ENCODE measurements around the gene GNG2.

Gene GNG2

DNA sequence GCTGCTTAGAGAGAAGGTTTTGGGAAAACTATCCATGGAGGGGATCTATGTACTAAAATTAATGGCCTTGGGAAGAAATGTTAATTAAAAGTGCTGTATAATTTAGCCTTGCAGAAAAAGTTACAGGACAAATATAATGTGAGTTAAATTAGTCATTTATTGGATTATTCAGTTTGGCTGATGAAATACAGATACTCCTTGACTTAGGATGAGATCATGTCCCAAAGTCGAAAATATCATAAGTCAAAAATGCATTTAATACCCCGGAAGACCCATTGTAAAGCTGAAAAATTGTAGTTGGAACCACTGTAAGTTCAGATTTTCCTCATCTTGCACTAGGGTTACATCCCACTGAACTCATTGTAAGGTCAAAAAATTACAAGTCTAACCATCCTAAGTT, 138.7 kb downstream of the GNG2 start:
- DNase-seq: no peak

DNA sequence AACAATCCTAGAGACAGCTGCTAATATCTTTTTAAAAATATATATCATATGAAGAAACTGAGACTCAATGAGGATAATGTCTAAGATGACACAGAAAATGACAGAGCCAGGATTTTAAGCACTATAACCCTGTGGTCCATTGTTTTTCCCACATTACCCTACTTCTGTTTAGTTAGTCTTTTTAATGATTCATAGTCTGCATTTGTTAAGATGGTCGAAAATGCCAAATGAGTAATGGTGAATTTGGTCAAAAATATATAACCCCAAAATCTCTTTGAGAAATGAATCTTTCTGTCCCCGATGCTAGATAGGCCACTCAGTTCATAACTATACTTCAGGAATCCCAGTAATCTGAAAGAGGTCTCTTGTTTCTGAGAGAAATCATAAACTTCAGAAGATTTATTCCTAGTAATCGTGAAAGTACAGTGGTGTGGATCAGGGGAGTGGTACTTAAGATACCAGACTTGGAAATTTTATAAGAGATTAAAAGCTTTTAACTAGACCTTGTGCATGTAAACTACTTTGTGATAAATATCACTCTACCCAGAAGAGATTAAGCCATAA, 139.7 kb downstream of the GNG2 start:
- no peak for DNase-seq

DNA sequence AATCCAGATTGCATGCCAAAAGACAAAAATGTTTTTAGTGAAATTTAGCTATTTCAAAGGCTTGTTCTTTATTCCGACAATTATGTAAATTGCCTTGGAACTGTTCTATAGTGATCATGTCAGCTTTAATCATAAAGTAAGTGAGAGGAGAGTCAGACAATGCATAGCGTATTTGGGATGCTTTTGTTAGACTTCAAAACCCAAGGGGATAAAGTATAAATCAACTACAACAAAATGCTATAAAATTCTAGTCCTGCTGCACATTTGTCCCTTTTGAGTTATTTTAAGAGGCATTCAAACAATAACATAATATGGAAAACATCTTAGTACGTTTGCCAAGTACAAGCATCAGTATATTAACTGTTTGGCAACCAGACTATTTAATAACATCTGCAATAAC, 140.3 kb downstream of the GNG2 start:
- no peak for DNase-seq

DNA sequence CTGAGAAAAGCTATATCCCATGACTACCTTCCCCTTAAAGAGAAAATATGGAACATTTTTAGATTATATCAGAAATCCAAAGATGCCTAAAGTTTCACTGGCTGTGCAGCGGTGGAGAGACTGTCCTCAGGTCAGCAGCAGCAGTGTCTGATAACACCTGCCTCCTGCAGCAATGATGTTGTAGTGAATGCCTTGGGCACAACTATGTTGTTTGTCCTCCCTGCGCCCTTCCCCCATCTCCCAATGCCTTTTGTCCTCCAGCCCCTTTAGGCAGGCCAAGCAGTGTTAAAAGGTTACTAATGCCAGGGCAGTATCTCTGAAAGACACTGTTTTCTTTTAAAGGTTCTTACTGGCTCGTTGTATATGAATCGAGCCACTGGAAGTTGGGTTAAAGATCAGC, 142.1 kb downstream of the GNG2 start:
- DNase-seq: no peak

DNA sequence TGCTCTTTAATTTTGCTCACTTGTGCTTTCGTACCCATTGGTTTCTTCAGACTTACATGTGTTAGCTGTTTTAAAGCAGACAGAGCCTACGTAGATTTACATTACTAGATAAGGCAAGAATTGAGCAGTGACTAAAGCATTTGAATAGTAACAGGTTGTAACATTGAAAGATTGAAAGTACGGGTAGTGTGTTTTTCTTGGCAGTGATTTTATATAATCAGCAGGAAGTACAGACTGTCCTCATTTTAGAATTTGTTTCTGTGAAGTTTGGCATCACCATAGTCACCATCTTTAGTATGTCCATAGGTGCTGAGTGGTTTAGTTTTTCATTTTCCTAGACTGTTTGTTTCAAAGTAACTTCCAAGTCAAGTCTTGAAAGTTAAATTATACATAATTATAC, 142.9 kb downstream of the GNG2 start:
- no peak for DNase-seq

DNA sequence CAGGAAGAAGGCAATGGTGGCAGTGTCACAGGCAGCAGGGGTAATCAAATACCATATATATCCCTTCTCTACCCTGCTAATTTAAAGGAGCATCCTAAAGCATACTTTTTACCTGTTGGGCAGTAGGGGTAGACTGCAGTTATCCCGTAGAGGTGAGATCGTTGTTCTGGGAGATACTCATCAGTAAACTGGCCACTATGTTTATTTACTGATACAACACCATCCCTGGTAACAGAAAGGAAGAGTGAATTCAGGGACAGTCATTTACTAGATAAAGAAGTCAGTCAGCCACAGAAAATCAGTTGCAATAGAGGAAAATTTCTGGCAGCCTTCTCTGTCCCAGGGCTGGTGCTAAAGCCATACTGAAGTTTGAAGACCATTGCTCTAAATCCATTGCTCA, 145.2 kb downstream of the GNG2 start:
- DNase-seq: no peak

DNA sequence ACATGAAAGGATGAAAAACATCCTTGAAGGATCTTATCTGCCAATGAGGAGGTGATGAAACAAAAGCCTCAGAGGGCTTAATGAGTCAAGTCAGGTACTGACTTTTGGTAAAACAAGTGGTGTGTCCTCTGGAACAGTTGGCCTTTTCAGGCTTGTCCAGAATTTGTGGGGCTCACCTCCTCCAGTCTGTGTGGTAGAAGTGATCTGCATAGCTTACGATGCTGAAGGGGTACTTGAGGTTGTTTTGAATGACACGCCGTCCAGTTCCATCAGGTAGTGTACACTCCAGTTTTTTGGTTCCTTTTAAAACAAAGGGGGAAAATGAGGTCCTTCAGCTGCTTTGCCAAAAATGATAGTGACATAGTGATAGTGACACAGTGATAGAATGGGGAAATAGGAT, 145.9 kb downstream of the GNG2 start:
- no peak for DNase-seq

DNA sequence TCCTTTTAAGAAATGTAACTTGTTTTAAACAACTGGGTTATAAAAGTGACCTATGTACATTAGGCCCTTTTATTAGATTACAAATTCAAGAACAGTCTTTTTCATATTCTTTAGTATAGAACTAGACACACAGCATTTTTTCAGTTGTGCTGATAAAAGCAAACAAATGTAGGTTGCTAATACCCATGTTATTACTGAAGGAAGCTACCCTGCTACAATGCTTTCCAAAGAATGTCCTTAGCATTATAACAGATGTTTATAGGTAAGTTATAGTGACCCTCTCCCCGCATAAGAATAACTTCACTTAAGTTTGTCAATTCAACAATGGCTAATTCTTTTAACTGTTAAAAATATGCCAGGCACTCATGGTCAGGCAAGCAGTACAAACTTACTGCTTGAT, 146.8 kb downstream of the GNG2 start:
- DNase-seq: no peak

DNA sequence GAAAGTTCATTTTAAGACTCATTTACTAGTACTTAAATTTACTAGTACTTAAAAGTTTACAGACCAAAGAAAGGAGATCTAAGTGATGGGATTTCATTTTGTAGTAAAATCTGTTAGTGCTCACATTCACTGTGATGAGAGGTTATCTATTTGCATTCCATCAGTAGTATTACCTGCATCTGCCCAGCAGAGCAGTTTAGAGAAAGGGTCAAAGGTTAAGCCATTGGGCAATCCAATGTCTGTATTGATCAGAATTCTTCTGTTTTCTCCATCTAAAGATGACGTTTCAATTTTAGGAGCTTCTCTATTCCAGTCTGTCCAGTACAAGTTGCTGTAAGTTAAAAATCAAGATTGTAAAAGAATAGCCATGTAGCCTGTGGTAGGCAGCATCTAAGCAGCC, 147.2 kb downstream of the GNG2 start:
- no peak for DNase-seq

DNA sequence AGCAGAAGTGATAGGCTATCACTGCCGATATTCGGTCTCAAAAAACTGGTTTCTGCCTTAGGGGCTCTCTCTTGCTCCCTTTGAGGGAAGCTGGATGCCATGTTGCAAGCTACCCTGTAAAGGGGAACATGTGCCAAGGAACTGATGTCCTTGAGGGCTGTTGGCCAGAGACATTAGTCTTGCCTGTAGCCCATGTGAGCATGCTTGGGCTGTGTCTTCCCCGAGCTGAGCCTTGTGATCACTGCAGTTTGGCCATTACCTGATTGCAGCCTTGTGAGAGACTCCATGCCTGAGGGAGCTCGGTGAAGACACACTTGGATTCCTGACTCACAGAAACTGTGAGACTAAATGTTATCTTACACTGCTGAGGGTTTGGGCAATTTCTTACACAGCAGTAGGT, 147.7 kb downstream of the GNG2 start:
- DNase-seq: no peak

DNA sequence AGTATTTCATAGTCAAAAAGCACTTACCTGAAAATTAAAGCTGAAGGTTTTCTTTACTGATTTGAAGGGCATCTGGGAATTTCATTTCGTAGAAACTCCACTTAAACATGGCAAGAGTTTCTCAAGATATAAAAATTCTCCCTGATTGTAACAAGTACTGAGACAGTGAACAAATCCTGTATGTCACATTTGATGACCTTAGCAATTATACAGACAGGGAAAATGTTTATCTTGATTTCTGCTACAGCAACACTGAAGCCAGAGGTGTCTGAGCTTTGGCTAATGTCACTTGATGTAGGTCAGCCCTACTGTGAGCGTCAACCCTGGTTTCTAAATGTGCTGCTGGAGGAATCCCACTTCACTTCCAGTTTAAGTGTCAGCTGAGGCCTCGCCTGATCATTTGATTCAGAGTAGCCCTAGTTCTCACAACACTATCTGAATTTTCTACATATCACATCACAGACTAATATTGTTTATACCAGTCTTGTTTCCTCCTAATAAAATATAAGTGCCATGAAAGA, 149.8 kb downstream of the GNG2 start:
- DNase-seq: no peak

DNA sequence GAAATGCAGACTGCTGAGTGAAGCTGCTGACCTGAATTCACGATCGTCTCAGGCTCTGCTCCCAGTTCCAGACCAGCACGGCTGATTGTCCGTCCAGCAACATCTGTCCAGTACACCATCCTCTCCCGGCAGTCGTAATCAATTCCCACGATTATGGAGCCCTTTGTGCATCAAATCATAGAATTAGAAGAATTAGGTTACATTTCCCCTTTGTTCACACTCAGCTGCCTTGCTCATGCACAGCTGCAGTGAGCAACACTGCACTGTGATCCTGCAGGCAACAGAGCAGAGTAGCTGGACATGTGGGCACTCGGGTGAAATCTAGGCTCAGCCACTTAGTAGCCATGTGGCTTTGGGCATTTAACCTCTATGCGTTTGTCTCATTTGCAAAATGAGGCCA, 151.1 kb downstream of the GNG2 start:
- no peak for DNase-seq

DNA sequence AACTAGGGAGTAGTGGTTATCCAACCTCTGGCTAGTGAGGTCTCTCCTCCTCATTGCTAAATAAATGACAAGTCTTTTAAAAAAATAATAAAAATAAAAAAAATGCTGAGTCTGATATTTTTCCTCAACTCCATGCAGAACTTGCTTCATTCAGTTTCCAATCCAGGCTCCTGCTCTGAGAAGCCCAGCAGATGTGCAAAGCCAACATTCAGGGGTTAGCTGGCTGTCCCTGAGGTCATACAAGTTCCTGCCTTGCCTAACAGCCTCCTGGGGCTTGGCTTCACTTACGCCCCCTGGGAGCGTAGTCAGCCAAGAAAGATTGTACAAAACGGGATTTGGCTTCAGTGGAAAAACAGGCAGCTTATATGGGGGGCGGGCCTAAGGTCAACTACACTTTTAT, 152.2 kb downstream of the GNG2 start:
- no peak for DNase-seq

DNA sequence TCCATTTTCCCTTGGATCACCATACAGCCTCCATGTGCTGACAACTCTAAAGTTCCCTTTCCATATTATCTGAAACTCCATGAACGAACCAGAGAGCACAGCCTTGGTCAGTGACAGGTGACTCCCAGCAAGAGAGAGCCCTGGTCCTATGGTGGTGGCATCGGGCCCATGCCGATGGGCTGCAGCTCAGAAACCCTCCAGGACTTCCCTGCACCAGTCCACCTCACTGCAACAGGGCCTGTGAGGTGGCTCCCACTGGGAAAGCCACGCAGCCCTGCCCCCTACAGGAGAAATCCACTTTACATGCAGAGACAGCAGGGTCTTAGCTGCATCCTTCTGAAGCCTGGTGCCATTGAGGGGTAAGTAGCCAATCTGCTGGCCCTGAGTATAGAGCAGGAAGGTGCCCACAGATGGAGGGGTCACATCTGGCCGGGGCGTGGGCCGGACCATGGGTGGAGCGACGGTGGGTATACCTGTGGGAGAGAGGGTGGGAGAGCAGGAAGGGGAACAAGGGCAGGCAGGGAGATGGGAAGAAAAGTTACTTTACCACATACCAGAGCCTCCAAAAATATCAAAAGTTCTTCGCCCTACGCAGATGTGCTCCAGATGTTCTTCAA, 153.7 kb downstream of the GNG2 start:
- DNase-seq: no peak

DNA sequence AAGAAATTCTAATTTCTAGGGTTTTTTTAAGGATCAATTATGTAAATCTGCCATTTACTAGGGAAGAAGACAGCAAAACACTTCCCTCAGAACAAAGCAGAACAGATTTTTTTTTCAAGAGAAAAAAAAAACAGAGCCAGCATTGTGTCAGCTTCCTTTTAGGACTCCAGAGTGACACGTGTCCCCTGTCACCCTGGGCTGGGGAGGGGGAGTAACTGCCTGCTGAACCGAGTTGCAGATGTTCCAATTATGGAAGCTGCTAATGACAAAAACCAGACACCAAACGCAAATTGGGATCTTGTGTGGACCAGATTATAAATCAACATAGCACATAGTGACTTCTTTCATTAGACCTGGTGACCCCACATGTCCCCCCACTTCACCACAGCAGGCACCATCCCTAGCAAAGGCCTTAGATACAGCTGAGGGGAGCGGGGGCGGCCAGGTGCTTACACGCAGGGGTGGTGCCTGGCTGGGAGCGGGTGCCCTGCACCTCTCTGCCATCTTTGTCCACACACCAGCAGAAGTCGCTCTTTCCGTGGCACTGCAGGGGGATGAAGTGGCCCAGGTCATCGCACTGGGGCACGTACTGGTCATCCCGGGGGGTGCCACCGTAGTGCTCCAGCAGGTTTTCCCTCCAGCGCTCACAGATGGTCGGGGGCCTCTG, 154.3 kb downstream of the GNG2 start:
- no peak for DNase-seq

DNA sequence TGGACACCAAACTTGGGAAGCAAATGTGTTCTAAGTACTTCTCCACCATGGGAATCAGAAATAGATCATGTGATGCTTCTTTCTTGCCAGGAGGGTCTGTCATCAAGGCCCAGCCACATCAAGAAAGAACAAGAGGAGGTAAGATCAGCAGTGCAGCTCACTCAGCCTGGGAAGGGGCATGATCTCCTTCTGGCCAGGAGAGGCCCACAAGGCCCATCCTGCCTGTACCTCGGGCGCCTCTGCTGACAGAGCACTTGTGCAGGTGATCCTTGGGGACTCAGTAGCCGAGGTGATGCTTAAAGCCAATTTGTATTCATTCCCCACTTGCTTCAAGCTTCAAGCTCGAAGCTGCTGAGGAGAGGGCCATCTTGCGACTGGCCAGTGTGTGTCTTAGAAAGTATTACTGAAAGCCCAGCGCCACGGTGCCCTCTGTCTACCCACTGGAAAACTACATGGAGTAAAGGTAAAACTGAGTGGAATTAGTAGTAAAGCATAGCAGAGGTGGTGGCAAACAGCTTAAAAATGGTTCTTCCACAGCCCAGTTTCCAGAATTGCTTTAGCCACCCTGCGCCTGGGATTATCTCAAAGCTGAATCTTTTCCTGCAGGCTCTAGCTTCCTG, 155.1 kb downstream of the GNG2 start:
- no peak for DNase-seq

DNA sequence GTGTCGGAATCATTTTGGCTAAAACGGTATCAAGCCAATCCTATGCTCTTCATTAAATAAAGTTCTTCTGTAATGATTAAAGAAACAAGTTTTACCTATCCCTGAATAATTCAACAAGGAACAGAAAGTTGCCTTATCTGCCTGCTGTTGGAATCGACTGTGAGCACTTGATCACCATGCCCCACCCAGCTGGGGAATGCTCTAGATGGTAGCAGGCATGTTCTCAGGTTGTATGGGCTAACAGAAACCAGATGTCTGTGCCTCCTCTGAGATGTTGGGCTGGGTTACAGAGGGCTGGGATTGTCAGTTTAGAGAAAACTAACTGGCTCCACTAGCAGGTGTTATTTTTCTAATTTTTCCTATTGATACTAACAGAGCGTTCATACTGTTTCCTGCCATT, 157.8 kb downstream of the GNG2 start:
- DNase-seq: no peak

DNA sequence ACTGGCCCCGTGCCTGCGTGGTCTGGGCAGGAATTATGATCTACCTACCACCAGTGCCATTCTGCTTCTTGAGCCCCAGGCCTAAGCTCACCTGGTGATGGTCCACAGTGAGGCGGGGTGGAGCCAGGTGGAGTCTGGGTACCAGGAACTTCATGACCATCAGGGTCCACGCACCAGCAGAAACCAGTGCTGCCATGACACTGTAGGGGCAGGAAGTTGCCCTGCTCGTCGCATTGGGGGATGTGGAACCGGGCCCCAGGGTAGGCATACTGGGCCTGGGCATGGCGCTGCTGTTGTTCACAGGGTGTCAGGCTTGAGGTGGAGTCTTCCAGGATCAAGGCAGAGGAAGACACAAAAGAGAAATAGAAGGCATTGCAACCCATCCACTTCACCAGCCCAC, 158.6 kb downstream of the GNG2 start:
- DNase-seq: no peak
